Liver (tissue), 3 donors: ENCODE data around the gene BTBD7.

Source experiments
- CTCF ChIP-seq: fragments of 150-350 bp; IDR thresholded peaks from 2 replicates; pipeline ENCODE4 v1.5.1; 2017; ENCODE audit warnings: improper control_type of control experiment, low read depth, low read length; ENCODE audit not compliant: missing input control
- FOXA1 ChIP-seq: IDR thresholded peaks from 2 replicates; pipeline ENCODE4 v1.6.1; 2016; ENCODE audit warnings: antibody characterized with exemption
- HNF4G ChIP-seq: IDR thresholded peaks from 2 replicates; pipeline ENCODE4 v1.6.1; 2016; ENCODE audit warnings: antibody characterized with exemption
- RAD21 ChIP-seq, 2 donors: IDR thresholded peaks; 2 replicates each; pipeline ENCODE4 v1.6.1; 2016; ENCODE audit warnings: antibody characterized with exemption in 2 of 2, mild to moderate bottlenecking in 2 of 2
- TAF1 ChIP-seq: conservative IDR thresholded peaks from 2 replicates; pipeline ENCODE4 v1.6.1; 2016; ENCODE audit warnings: antibody characterized with exemption, mild to moderate bottlenecking
- YY1 ChIP-seq: IDR thresholded peaks from 2 replicates; pipeline ENCODE4 v1.6.1; 2016; ENCODE audit warnings: antibody characterized with exemption, mild to moderate bottlenecking
- ZBTB33 ChIP-seq: IDR thresholded peaks from 2 replicates; pipeline ENCODE4 v1.6.1; 2016; ENCODE audit warnings: antibody characterized with exemption
- TF ChIP-seq, protein P1 (sequence below): IDR thresholded peaks from 2 replicates; pipeline ENCODE4 v1.6.1; 2016; ENCODE audit warnings: antibody characterized with exemption, mild to moderate bottlenecking
- donor health status: healthy.
- donor health status: healthy.

DNA sequence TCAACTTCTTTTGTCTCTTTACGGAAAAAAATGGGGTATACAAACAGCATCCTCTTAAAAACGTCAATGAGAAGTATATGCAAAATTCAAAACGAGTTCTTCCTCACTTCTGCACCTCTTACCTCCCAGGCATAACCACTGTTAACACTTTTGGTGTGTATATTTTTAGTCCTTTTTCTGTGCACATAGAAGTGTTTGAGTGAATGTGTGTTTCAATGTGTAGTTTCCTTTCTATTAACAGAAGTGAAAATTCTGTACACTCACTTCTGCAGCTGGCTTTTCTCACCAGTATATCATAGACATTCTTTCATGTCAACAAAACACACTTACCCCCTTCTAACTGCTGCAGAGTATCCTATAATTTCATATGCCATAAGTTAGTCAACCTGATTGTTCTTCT, 120.4 kb downstream of the BTBD7 start:
- TF ChIP-seq CTCF = no peak
- TF ChIP-seq YY1 = no peak
- TF ChIP-seq FOXA1 = no peak
- TF ChIP-seq RAD21 (IDR thresholded peaks at IDR 0.05) = no peak
- TF ChIP-seq HNF4G = no peak
- TF ChIP-seq ZBTB33 = no peak
- TF ChIP-seq TAF1 = no peak
- TF ChIP-seq, protein P1, sequence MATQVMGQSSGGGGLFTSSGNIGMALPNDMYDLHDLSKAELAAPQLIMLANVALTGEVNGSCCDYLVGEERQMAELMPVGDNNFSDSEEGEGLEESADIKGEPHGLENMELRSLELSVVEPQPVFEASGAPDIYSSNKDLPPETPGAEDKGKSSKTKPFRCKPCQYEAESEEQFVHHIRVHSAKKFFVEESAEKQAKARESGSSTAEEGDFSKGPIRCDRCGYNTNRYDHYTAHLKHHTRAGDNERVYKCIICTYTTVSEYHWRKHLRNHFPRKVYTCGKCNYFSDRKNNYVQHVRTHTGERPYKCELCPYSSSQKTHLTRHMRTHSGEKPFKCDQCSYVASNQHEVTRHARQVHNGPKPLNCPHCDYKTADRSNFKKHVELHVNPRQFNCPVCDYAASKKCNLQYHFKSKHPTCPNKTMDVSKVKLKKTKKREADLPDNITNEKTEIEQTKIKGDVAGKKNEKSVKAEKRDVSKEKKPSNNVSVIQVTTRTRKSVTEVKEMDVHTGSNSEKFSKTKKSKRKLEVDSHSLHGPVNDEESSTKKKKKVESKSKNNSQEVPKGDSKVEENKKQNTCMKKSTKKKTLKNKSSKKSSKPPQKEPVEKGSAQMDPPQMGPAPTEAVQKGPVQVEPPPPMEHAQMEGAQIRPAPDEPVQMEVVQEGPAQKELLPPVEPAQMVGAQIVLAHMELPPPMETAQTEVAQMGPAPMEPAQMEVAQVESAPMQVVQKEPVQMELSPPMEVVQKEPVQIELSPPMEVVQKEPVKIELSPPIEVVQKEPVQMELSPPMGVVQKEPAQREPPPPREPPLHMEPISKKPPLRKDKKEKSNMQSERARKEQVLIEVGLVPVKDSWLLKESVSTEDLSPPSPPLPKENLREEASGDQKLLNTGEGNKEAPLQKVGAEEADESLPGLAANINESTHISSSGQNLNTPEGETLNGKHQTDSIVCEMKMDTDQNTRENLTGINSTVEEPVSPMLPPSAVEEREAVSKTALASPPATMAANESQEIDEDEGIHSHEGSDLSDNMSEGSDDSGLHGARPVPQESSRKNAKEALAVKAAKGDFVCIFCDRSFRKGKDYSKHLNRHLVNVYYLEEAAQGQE = no peak
